Forelimb muscle (tissue), 1 donor: ENCODE data around the gene MICAL3. TPM values are rescaled to one million over a fixed set of nuclear protein-coding genes. Genes with fewer than 3 reads are reported as not detected.

Source experiments
- DNase-seq: peaks from one replicate; pipeline ENCODE4 v3.0.0-alpha.2; 2013; ENCODE audit warnings: low read depth
- polyA plus RNA-seq: library from polyadenylated mRNA; unstranded; fragments of 120-200 nt; gene quantifications from one replicate; pipeline ENCODE4 v1.2.1, GENCODE V29; 2013; ENCODE audit not compliant: insufficient read length

Gene MICAL3
- polyA plus RNA-seq, 1 donor: 39.7 TPM

GRCh38 chr22:17822087-17822486 is 202.3 kb downstream of the MICAL3 start:
- no peak for DNase-seq

- DNase-seq: no peak
Observed at GRCh38 chr22:17820879-17821439, 203.4 kb downstream of the MICAL3 start.

- no peak for DNase-seq
Observed at GRCh38 chr22:17818649-17819048, 205.7 kb downstream of the MICAL3 start.

GRCh38 chr22:17818180-17818579 is 206.2 kb downstream of the MICAL3 start:
- no peak for DNase-seq

- no peak for DNase-seq
Observed at GRCh38 chr22:17817511-17818065, 206.8 kb downstream of the MICAL3 start.

- DNase-seq: no peak
Observed at GRCh38 chr22:17817079-17817478, 207.3 kb downstream of the MICAL3 start.

- DNase-seq: no peak
Observed at GRCh38 chr22:17816649-17817048, 207.7 kb downstream of the MICAL3 start.

GRCh38 chr22:17815703-17816254 is 208.6 kb downstream of the MICAL3 start:
- DNase-seq: no peak

GRCh38 chr22:17814830-17815229 is 209.5 kb downstream of the MICAL3 start:
- DNase-seq: no peak

GRCh38 chr22:17814084-17814483 is 210.3 kb downstream of the MICAL3 start:
- no peak for DNase-seq

GRCh38 chr22:17811119-17811518 is 213.2 kb downstream of the MICAL3 start:
- no peak for DNase-seq

GRCh38 chr22:17810570-17811116 is 213.7 kb downstream of the MICAL3 start:
- DNase-seq: no peak

- DNase-seq: no peak
Observed at GRCh38 chr22:17808693-17809403, 215.5 kb downstream of the MICAL3 start.

- no peak for DNase-seq
Observed at GRCh38 chr22:17807578-17808410, 216.6 kb downstream of the MICAL3 start.

- DNase-seq: no peak
Observed at GRCh38 chr22:17807086-17807485, 217.3 kb downstream of the MICAL3 start.

- no peak for DNase-seq
Observed at GRCh38 chr22:17806437-17806836, 217.9 kb downstream of the MICAL3 start.

- no peak for DNase-seq
Observed at GRCh38 chr22:17804331-17805080, 219.9 kb downstream of the MICAL3 start.

- DNase-seq: no peak
Observed at GRCh38 chr22:17803609-17804270, 220.6 kb downstream of the MICAL3 start.

- DNase-seq: no peak
Observed at GRCh38 chr22:17802822-17803221, 221.5 kb downstream of the MICAL3 start.

GRCh38 chr22:17802411-17802810 is 221.9 kb downstream of the MICAL3 start:
- DNase-seq: no peak
